Activated CD4-positive, alpha-beta T cell treated with anti-CD3 and anti-CD28 coated beads, Interleukin-2, Interleukin-6, amounts not matched to agents 100 ng/mL and 50 ng/mL, durations not matched to agents 16 hours and 8 hours (primary cell): ENCODE data around the gene SPCS3.
"Not testable (repeated sequence)": the region's sequence is repeated elsewhere in the genome, so short reads cannot be mapped to it uniquely, and the experiment has no call there.

Experiments
- DNase-seq: peaks from one replicate; pipeline ENCODE4 v3.0.0-alpha.2; 2020

Gene SPCS3

DNA sequence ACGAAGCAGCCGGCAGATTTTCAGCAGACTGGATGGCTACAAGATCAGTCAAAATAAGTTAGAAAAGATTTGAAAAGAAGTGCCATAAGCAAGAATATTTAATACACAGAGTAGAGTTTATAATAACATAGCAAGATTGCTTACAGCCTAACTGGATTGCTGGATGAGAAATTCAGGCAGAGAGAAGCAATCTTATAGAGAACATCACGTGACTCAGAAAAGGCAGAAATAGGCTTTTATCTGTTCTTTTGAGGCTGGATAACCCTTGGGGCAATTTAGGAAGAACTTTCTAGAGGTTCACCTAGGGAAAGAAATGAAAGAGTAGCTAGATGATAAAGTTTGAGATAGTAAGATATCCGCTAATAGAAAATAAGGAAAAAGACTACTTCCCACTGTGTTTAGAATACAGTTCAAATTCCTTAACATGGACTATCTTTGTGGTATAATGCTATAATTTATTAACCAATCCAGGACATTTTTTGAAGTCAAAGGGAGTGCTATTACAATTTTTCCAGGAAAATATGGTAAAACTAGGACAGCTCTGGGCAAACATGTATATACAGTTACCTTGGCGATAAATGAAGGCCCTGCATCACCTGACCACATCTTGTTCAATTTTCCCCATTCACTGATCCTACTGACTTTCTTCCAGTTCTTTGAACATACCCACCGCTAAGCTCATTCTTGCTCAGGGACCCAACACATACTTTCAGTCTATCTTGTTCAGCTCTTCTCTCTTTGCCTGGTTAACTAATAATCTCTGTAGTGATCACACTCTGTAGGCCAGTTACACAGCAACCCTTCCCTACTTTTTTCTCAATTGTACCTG lies 12.7 kb upstream of the SPCS3 start:
- DNase-seq = no peak

- no peak for DNase-seq
Observed at GRCh38 chr4:176307666-176307930, 12.2 kb upstream of the SPCS3 start.

DNA sequence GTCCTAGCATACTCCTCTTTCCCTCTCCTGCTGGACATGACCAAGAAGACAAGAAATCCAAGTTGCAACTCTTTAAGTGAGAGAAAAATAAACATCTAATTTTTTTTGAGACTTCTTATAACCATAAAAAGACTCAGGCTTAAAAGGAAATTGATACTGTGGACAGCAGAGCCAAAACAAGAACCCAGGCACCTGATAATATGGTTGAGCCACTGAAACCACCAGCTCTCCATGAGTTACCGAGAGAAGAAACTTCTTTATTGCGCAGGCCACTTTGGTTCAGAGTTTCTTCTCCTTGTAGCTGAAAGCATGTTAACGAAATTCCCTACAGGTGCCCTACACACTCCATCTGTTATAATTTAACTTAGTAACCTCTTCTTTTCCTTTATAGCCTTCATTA lies 11.3 kb upstream of the SPCS3 start:
- no peak for DNase-seq

GRCh38 chr4:176309046-176309445 lies 10.7 kb upstream of the SPCS3 start:
- DNase-seq = no peak

GRCh38 chr4:176309772-176310171 lies 10.0 kb upstream of the SPCS3 start:
- DNase-seq = no peak

DNA sequence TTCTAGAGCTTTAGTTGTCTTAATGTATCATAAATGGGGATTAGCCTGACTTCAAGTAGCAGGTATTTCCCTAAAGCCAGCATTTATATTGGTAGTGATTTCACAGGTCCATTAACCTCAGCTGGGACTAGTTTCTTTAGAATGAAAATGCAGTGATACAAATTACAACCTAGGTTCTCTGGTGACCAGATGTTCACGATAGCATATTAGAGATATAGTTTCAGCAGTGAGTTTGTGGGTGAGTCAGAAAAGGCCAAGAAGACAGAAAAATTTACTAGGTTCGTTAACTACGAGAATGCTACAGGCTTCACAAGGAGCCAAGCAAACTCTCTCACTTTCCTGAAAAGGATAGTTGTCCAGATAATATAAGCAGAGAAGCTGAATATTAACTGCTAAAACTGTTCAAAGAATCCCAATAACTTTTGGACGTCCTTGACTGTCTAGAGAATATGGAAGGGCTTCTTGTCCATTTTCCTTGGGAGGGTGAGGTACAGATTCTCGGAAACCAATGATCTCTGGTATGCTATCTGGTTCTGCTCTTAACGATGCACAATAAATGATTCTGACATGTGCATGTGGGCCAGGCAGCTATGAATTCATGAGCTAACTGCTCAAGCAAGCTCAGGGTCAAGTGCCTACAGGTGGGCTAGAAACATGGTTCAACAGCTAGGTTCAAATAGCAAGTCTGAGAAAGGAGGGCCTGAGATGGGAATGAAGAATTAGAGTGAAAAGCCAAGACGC lies 6.0 kb upstream of the SPCS3 start:
- DNase-seq = no peak

DNA sequence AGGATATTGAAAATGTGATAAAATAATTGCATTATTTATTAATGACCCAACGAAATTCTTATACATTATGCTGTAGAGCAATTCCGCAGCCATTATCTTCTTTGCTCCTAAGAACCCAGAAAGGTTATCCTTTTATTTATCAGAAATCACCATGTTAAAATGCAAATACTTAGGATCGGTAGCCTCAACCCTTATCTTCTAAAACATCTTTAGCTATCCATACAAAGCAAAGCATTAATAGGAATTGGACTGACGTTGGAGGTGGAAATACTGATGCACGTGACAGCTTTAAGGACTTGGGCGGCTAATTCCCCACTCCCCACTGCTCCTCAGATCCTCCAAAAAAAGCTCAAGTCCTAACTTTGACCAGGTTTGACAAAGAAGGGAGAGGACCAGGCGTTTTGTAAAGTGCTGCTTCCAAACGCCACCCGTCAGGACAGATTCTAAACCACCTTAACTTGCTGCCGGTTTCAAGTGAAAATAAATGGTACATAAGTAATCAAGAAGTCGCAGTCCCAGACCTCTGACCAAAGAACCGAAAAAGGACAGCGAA lies 539 bp upstream of the SPCS3 start:
- DNase-seq = no peak

DNA sequence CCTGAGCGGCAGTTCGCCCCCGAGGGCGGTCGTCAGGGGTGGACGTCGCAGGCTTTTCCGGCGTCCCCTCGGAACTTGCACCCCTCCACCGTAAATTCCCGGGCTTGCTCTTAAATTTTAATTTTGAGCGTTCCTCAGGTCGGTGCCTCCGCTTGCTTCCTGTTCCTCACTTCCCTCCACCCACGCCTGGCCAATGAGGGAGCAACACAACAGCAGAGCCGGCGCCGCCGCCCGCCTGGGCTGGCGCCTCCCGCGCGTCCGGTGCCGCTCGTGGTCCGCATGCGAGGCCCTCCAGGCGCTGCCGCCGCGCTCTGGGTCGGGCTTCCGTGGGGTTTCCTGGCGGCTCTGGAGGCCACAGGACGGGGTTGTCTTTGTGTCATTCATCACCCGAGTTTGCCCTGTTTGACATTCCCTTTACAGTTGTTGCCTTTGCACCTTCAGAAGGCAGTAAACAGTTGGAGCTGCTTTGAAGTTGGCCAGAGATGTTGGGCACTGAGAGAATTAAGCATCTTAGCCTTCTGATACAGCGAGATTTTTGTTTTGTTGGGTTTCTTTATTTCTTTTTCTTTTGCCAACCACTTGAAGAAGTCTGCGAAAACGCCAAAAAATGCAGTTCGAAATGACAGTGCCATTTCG lies 692 bp downstream of the SPCS3 start:
- peak; percentile 92 for DNase-seq

- DNase-seq = no peak
Observed at GRCh38 chr4:176320976-176321361, 1.2 kb downstream of the SPCS3 start.

DNA sequence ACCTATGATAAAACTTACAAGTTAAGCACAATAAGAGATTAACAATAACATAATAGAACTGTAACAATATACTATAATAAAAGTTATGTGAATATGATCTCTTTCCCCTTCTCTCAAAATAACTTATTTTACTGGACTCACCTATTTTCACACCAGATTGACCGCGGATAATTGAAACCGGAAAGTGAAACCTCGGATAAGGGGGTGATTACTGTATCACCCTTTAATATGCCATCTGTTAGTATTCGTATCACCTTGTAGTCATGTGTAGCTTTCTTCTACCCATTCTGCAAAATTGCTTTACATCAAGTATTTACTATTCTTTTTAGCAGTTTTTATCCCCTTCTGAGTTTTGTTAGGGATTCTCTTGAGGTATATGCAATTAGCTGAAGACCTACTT lies 1.8 kb downstream of the SPCS3 start:
- DNase-seq = peak; percentile 18

- DNase-seq = no peak
Observed at GRCh38 chr4:176323511-176324160, 3.9 kb downstream of the SPCS3 start.

GRCh38 chr4:176324876-176325275 lies 5.1 kb downstream of the SPCS3 start:
- not testable (repeated sequence) for DNase-seq

DNA sequence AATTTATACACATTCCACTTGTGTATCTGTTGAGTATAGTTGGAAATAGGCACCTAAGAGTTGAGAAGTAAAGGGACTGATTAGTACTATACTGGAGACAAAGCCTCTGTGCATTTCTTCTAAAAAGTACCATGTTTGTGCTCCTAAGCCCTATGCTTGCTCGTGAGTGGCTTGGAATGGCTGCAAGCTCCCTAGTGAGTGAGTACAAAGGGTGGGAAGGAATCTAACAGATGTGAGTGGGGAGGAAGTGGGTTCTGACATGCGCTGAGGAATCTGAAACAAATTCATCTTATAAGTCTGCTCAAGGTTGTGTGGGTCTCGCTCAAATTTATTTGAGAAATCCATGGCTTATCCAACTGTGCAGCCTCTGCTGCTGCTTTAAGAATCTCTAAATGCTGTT lies 13.3 kb downstream of the SPCS3 start:
- DNase-seq = no peak

GRCh38 chr4:176334066-176334465 lies 14.3 kb downstream of the SPCS3 start:
- no peak for DNase-seq

GRCh38 chr4:176335421-176335820 lies 15.7 kb downstream of the SPCS3 start:
- DNase-seq = no peak

DNA sequence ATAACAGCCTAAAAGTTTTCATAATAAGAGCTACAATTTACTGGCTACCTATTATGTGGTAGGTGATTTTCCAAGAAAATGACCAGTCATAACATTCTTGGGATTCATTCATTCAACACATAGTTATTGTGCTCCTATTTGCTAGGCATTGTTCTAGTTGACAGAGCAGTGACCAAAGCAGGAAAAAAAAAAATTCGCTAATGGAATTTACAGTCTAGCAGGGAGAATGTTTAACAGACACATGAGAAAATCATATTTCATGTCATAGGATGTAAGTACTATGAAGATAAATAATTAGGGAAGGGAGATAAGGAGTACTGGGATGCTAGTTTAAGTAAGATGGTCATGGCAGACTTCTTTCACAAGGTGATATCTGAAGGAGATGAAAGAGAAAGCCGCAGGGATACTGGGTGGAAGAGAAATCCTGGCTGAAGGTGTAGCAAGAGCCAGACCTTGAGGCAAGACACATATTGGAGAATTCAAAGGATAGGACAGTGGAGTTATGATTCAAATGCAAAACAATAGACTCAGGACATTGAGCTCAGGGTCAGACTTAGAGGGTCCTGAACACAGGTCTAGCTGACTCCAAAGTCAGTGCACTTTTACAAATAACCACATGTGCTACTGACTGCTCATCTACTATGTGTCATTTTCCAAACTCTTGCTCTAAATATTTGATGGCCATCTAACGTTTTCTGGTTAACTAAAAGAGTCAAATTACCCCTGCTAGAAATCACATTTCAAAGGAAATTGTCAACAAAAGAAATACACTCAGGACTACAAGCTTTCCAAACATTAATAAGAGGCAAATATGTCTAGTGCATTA lies 20.4 kb downstream of the SPCS3 start:
- DNase-seq = no peak

DNA sequence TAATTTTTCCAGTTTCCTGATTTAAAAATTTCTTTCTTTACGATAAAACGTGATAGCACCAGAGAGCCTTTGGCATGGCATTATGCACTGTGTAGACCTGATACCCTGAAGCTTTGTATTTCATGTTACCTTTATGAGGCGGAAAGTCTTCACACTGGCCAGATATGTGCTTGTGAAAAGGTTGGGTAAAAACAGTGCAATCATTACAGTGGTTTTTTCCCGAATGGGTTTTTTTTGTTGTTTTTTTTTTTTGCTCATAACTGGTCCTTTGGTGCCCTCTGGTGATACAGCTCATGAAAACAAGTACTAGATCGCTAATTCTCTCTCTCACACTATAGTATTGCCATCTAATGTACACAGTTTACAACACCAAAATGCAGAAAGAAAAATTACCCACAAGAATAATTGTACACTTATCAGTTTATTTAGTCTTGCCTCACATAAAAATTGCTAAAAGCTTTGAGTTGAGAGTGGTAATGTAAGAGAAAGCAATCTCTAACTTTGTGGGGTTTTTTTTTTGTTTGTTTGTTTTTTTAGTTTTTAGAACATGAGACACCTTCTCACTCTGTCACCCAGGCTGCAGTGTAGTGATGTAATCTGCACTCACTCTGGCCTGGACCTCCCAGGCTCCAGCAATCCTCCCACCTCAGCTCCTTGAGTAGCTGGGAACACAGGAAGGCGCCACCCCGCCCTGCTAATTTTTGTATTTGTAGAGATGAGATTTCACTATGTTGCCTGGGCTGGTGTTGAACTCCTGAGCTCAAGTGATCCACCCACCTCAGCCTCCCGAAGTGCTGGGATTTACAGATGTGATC lies 21.3 kb downstream of the SPCS3 start:
- peak; percentile 23 for DNase-seq

- DNase-seq = no peak
Observed at GRCh38 chr4:176342384-176342783, 22.6 kb downstream of the SPCS3 start.

DNA sequence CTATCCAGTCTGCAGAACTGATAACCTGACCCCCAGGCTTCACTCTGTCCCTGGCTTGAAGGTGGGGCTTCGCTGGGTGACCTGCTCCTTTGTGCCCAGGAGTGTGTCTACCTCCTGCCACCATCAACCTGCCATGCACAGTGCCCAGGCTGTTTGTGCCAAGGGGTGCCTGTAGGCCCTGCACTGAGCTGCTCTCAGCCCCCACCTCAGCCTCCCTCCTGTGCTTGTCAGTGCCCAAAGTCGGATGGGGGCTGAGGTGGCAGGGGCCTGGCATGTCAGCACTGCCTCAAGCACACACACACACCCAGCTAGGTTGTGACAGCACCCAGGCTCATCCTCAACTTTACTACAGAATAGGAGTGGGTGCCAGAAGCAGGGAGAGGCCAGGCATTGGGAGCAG lies 23.5 kb downstream of the SPCS3 start:
- no peak for DNase-seq

- not testable (repeated sequence) for DNase-seq
Observed at GRCh38 chr4:176345346-176345745, 25.6 kb downstream of the SPCS3 start.

GRCh38 chr4:176346836-176347235 lies 27.1 kb downstream of the SPCS3 start:
- not testable (repeated sequence) for DNase-seq

DNA sequence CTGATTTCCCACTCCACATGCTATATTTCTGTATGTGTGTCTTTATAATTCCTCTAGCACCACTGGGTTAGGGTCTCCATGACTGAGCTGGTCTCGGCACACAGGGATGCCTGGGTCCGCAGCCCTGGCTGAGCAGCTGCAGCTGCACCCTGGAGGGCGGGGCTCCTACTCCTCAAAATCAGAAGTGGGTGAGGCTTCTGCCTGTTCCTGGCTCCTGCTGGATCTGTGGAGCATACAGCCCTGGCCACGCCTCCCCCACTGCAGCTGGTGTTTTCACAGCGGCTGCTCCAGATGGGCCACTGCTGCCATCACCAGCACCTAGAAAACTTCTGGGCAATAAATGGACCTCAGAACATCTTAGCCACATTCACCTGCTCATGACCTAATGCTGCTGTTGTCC lies 30.9 kb downstream of the SPCS3 start:
- no peak for DNase-seq
